Transverse colon (tissue), 4 donors: ENCODE results near the gene PDXP. TPM values are rescaled to one million over a fixed set of nuclear protein-coding genes. Genes with fewer than 3 reads are reported as not detected.

Experiments
- DNase-seq: peaks from one replicate; pipeline ENCODE4 v3.0.0-alpha.2; 2019
- H3K27ac ChIP-seq, 4 donors: fragments of 200-600 bp; sonication (generic); 2 replicates each; pipeline ENCODE4 v1.5.1; 2016 to 2018; ENCODE audit warnings: inconsistent platforms in 4 of 4
- H3K27me3 ChIP-seq: fragments of 200-600 bp; sonication (generic); 2 replicates; pipeline ENCODE4 v1.5.1; 2017; ENCODE audit warnings: inconsistent platforms
- H3K36me3 ChIP-seq, 4 donors: fragments of 200-600 bp; sonication (generic); 2 replicates each; pipeline ENCODE4 v1.5.1; 2017 to 2019; ENCODE audit warnings: inconsistent platforms in 4 of 4
- H3K4me1 ChIP-seq, 4 donors: fragments of 200-600 bp; sonication (generic); 2 replicates each; pipeline ENCODE4 v1.5.1; 2017 to 2020; ENCODE audit warnings: inconsistent platforms in 4 of 4
- H3K4me3 ChIP-seq, 4 donors: fragments of 200-600 bp; sonication (generic); 1 replicate in 1 of 4; 2 replicates in 3 of 4; pipeline versions ENCODE4 v1.5.1 to v1.6.1; 2017 to 2019; ENCODE audit warnings: inconsistent platforms in 4 of 4
- H3K9me3 ChIP-seq, 2 donors: fragments of 200-600 bp; sonication (generic); 2 replicates each; pipeline ENCODE4 v1.5.1; 2017 to 2019; ENCODE audit warnings: inconsistent platforms in 2 of 2
- CTCF ChIP-seq, 5 experiments: fragments of 200-600 bp in 3 of 5; fragments of 450-650 bp in 2 of 5; sonication (generic) in 3 of 5; IDR thresholded peaks; 1 replicate in 2 of 5; 2 replicates in 3 of 5; pipeline ENCODE4 v1.5.1; 2016 to 2017; ENCODE audit warnings: antibody characterized with exemption in 5 of 5, inconsistent platforms in 3 of 5, mild to moderate bottlenecking in 2 of 5, moderate library complexity in 1 of 5
- EP300 ChIP-seq: sonication (generic); formaldehyde crosslinking; IDR thresholded peaks from one replicate; pipeline ENCODE4 v1.6.1; 2017; ENCODE audit warnings: antibody characterized with exemption, low read depth
- POLR2A ChIP-seq: fragments of 450-650 bp; IDR thresholded peaks from one replicate; pipeline ENCODE4 v1.6.1; 2016; ENCODE audit warnings: antibody characterized with exemption, mild to moderate bottlenecking, moderate library complexity
- POLR2AphosphoS5 ChIP-seq, 3 donors: sonication (generic); formaldehyde crosslinking; IDR thresholded peaks; one replicate each; pipeline ENCODE4 v1.6.1; 2016; ENCODE audit warnings: antibody characterized with exemption in 3 of 3
- WGBS, 2 donors: methylation state at CpG; one replicate each; pipeline ENCODE4 v1.1.5; 2018; ENCODE audit warnings: low coverage in 1 of 2; 5-methylcytosine and 5-hydroxymethylcytosine counted together
- in situ Hi-C, 4 donors: fragments of 200-750 bp; cut with MboI; loops; one replicate each; pipeline versions ENCODE4 v1.15.0 to v1.15.1; 2017; ENCODE audit warnings: low sequenced_read_pairs in 3 of 4, low pct_ligation_motif_present in 1 of 4, low pct_unique_long_range_greater_than_20kb in 1 of 4
- intact Hi-C: fragments of 100-400 bp; cut with DNase I; formaldehyde crosslinking; loops from one replicate; pipeline ENCODE4 v1.15.1; 2023; ENCODE audit warnings: low total_unique reads
- total RNA-seq, 4 donors: library from RNA; depleted of rRNA; stranded (reverse); fragments of >200 nt; gene quantifications; one replicate each; pipeline ENCODE4 v1.1.0, GENCODE V29; 2016

Gene PDXP
- total RNA-seq, 4 donors from 2014 or later: 28.9 to 126 (median 50.7) TPM

GRCh38 chr22:37626556-37627075, 31.9 kb upstream of the PDXP start:
- no peak for TF ChIP-seq POLR2AphosphoS5 (IDR thresholded peaks at IDR 0.05)
- no peak for TF ChIP-seq POLR2A
- no peak for TF ChIP-seq CTCF (IDR thresholded peaks at IDR 0.05)
- no peak for TF ChIP-seq EP300
- no peaks in the 10 kb centered on the region for H3K9me3 ChIP-seq
- intact Hi-C loops: no loop called here
- in situ Hi-C loops: loop anchor here in 1 of 4 donors (10.0 kb wide), 1 partner anchor 58 kb away; the partner anchor contains the start of gene NOL12
- H3K27ac ChIP-seq: peak overlapping the region; percentile 68 to 91 (median 76)
- H3K36me3 ChIP-seq: no peaks in the 10 kb centered on the region
- no peaks in the 10 kb centered on the region for H3K27me3 ChIP-seq
- H3K4me3 ChIP-seq: no peak overlapping the region
- H3K4me1 ChIP-seq: peaks cover 33 to 44% (median 39%) of the 10 kb centered on the region in 4 donors
- WGBS, 2 donors: 71% methylated on average over 13 of the region's 13 CpGs; no CpG with 5 or more reads in 1 of the 2 donors
- peak; percentile 45 for DNase-seq

- TF ChIP-seq POLR2AphosphoS5 (IDR thresholded peaks at IDR 0.05): no peak
- no peak for TF ChIP-seq POLR2A
- no peak for TF ChIP-seq CTCF (IDR thresholded peaks at IDR 0.05)
- no peak for TF ChIP-seq EP300
- in situ Hi-C loops (loop anchor here in 1 of 4 donors (10.0 kb wide), 1 partner anchor 58 kb away; the partner anchor contains the start of gene NOL12), intact Hi-C loops (no loop called here)
- Histone ChIP-seq H3K27me3 (no peaks in the 10 kb centered on the region), H3K4me3 (no peak overlapping the region), H3K27ac (peak overlapping the region; percentile 68 to 91 (median 76)), H3K9me3 (no peaks in the 10 kb centered on the region), H3K36me3 (no peaks in the 10 kb centered on the region), H3K4me1 (peaks cover 33 to 44% (median 39%) of the 10 kb centered on the region in 4 donors)
- DNase-seq: no peak
- WGBS, 2 donors: 55% methylated on average over 7 of the region's 7 CpGs; no CpG with 5 or more reads in 1 of the 2 donors
Observed at GRCh38 chr22:37627121-37627520, 31.4 kb upstream of the PDXP start.

GRCh38 chr22:37627545-37627944, 31.0 kb upstream of the PDXP start:
- H3K4me1 ChIP-seq: peaks cover 33 to 45% (median 39%) of the 10 kb centered on the region in 4 donors

More at GRCh38 chr22:37627545-37627944, 31.0 kb upstream of the PDXP start:
- Histone ChIP-seq H3K27me3 (no peaks in the 10 kb centered on the region), H3K4me3 (no peak overlapping the region), H3K36me3 (no peaks in the 10 kb centered on the region), H3K9me3 (no peaks in the 10 kb centered on the region), H3K27ac (peak overlapping the region; percentile 68 to 91 (median 76))
- intact Hi-C loops (no loop called here), in situ Hi-C loops (loop anchor here in 1 of 4 donors (10.0 kb wide), 1 partner anchor 57 kb away; the partner anchor contains the start of gene NOL12)
- no peak for TF ChIP-seq CTCF (IDR thresholded peaks at IDR 0.05)
- TF ChIP-seq POLR2A: no peak
- TF ChIP-seq POLR2AphosphoS5 (IDR thresholded peaks at IDR 0.05): no peak
- TF ChIP-seq EP300: no peak
- DNase-seq: peak; percentile 61
- 53% methylated on average over 6 of the region's 6 CpGs; no CpG with 5 or more reads in 1 of the 2 donors for WGBS, 2 donors
